NCI-H2171 treated with DMSO at 0.1 percent for 48 hours (cell line): Measurements from ENCODE around the gene IKZF2.

Experiments
- DNase-seq: peaks from one replicate; lab custom pipeline; 2025; lab: John Stamatoyannopoulos, UW

The IKZF2 gene

GRCh38 chr2:212958133-212958532 lies 193.3 kb downstream of the IKZF2 start:
- DNase-seq, result no peak

- no peak for DNase-seq
Observed at GRCh38 chr2:212957624-212958023, 193.8 kb downstream of the IKZF2 start.

GRCh38 chr2:212956665-212957607 lies 194.5 kb downstream of the IKZF2 start:
- DNase-seq, result no peak

GRCh38 chr2:212953170-212953920 lies 198.1 kb downstream of the IKZF2 start:
- DNase-seq, result no peak

- DNase-seq, result no peak
Observed at GRCh38 chr2:212949786-212950185, 201.6 kb downstream of the IKZF2 start.
